ENCODE results near the gene COL13A1.

COL13A1 gene

GRCh38 chr10:69914398-69915214, 112.9 kb downstream of the COL13A1 start:
- DNase-seq = peak; percentile 43

- DNase-seq = no peak
These were observed 113.5 kb downstream of the COL13A1 start for GRCh38 chr10:69915215-69915560.

- DNase-seq = no peak
These were observed 114.4 kb downstream of the COL13A1 start for GRCh38 chr10:69916118-69916517.

- DNase-seq = no peak
These were observed 116.3 kb downstream of the COL13A1 start for GRCh38 chr10:69918036-69918435.

- no peak for DNase-seq
These were observed 117.5 kb downstream of the COL13A1 start for GRCh38 chr10:69919250-69919649.

GRCh38 chr10:69925111-69925510, 123.4 kb downstream of the COL13A1 start:
- no peak for DNase-seq

GRCh38 chr10:69928339-69928738, 126.6 kb downstream of the COL13A1 start:
- no peak for DNase-seq

- no peak for DNase-seq
These were observed 127.9 kb downstream of the COL13A1 start for GRCh38 chr10:69929575-69929974.

GRCh38 chr10:69934768-69935167, 133.1 kb downstream of the COL13A1 start:
- no peak for DNase-seq

- DNase-seq = no peak
These were observed 134.4 kb downstream of the COL13A1 start for GRCh38 chr10:69936091-69936490.

- DNase-seq = no peak
These were observed 136.9 kb downstream of the COL13A1 start for GRCh38 chr10:69938541-69938991.

- no peak for DNase-seq
These were observed 137.4 kb downstream of the COL13A1 start for GRCh38 chr10:69939061-69939460.

GRCh38 chr10:69939481-69939880, 137.8 kb downstream of the COL13A1 start:
- DNase-seq = no peak

- DNase-seq = no peak
These were observed 140.0 kb downstream of the COL13A1 start for GRCh38 chr10:69941730-69942129.

GRCh38 chr10:69943292-69943820, 141.7 kb downstream of the COL13A1 start:
- DNase-seq = no peak

GRCh38 chr10:69944761-69945160, 143.1 kb downstream of the COL13A1 start:
- DNase-seq = no peak

GRCh38 chr10:69948261-69948660, 146.6 kb downstream of the COL13A1 start:
- peak; percentile 90 for DNase-seq

- DNase-seq = no peak
These were observed 148.1 kb downstream of the COL13A1 start for GRCh38 chr10:69949770-69950169.

- DNase-seq = no peak
These were observed 150.0 kb downstream of the COL13A1 start for GRCh38 chr10:69951658-69952057.

- DNase-seq = no peak
These were observed 150.5 kb downstream of the COL13A1 start for GRCh38 chr10:69952069-69952800.

- DNase-seq = no peak
These were observed 151.1 kb downstream of the COL13A1 start for GRCh38 chr10:69952821-69953221.

GRCh38 chr10:69953851-69954250, 152.1 kb downstream of the COL13A1 start:
- DNase-seq = no peak

GRCh38 chr10:69955211-69955805, 153.6 kb downstream of the COL13A1 start:
- no peak for DNase-seq

All from NCI-H510A (cell line).